ENCODE measurements around the gene NRARP.
"Not testable (repeated sequence)": the region's sequence is repeated elsewhere in the genome, so short reads cannot be mapped to it uniquely, and the experiment has no call there.

Gene NRARP

GRCh38 chr9:137276473-137277328, 25.4 kb downstream of the NRARP start:
- no peak for DNase-seq (ENCODE audit: low read depth)

- no peak for DNase-seq (ENCODE audit: low read depth)
These were observed 26.2 kb downstream of the NRARP start for GRCh38 chr9:137275588-137276472.

- DNase-seq (ENCODE audit: low read depth): no peak
These were observed 26.9 kb downstream of the NRARP start for GRCh38 chr9:137275203-137275587.

- no peak for DNase-seq (ENCODE audit: low read depth)
These were observed 28.3 kb downstream of the NRARP start for GRCh38 chr9:137273611-137274320.

- DNase-seq (ENCODE audit: low read depth): no peak
These were observed 29.0 kb downstream of the NRARP start for GRCh38 chr9:137273095-137273490.

- DNase-seq (ENCODE audit: low read depth): no peak
These were observed 29.6 kb downstream of the NRARP start for GRCh38 chr9:137272241-137273094.

- DNase-seq (ENCODE audit: low read depth): no peak
These were observed 30.4 kb downstream of the NRARP start for GRCh38 chr9:137271696-137272076.

- DNase-seq (ENCODE audit: low read depth): no peak
These were observed 31.0 kb downstream of the NRARP start for GRCh38 chr9:137270929-137271695.

GRCh38 chr9:137269231-137269772, 32.8 kb downstream of the NRARP start:
- no peak for DNase-seq (ENCODE audit: low read depth)

GRCh38 chr9:137268538-137269201, 33.4 kb downstream of the NRARP start:
- no peak for DNase-seq (ENCODE audit: low read depth)

GRCh38 chr9:137267933-137268355, 34.1 kb downstream of the NRARP start:
- no peak for DNase-seq (ENCODE audit: low read depth)

- no peak for DNase-seq (ENCODE audit: low read depth)
These were observed 35.3 kb downstream of the NRARP start for GRCh38 chr9:137266585-137267453.

- DNase-seq (ENCODE audit: low read depth): no peak
These were observed 35.9 kb downstream of the NRARP start for GRCh38 chr9:137266162-137266527.

- no peak for DNase-seq (ENCODE audit: low read depth)
These were observed 36.4 kb downstream of the NRARP start for GRCh38 chr9:137265496-137266161.

- no peak for DNase-seq (ENCODE audit: low read depth)
These were observed 38.0 kb downstream of the NRARP start for GRCh38 chr9:137264067-137264466.

- DNase-seq (ENCODE audit: low read depth): no peak
These were observed 38.6 kb downstream of the NRARP start for GRCh38 chr9:137263506-137263905.

- DNase-seq (ENCODE audit: low read depth): no peak
These were observed 39.2 kb downstream of the NRARP start for GRCh38 chr9:137262909-137263285.

- not testable (repeated sequence) for DNase-seq (ENCODE audit: low read depth)
These were observed 39.7 kb downstream of the NRARP start for GRCh38 chr9:137262173-137262908.

Data from CMK (cell line).